Measurements from ENCODE around the gene TMEM200C. TPM values are rescaled to one million over a fixed set of nuclear protein-coding genes. Genes with fewer than 3 reads are reported as not detected.
A peak's percentile ranks its signal among the peaks of the same experiment; 100 is the strongest.

The TMEM200C gene
- total RNA-seq, 1 donor from 2014 or later = 0.92 TPM

DNA sequence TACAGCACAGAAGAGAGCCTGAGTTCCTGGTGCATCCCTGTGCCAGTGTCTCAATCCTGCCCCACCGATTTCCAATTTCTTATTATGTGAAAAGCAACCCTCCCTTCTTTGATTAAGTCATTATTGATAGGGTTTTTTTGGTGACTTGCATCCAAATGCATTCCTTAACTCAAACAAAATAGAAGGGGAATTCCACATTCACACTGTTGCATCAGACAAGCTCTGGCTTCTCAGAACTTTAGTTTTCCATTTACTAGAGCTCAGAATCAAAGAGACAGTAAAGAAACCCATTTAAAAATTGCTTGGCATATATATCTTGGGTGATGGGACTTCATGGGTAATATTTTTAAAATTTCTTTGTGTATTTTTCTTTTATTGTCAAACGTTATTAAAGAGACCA, 13.8 kb upstream of the TMEM200C start:
- H3K4me3 ChIP-seq (ENCODE audit: low read depth, low read length) = no peak overlapping the region
- TF ChIP-seq, protein P1, sequence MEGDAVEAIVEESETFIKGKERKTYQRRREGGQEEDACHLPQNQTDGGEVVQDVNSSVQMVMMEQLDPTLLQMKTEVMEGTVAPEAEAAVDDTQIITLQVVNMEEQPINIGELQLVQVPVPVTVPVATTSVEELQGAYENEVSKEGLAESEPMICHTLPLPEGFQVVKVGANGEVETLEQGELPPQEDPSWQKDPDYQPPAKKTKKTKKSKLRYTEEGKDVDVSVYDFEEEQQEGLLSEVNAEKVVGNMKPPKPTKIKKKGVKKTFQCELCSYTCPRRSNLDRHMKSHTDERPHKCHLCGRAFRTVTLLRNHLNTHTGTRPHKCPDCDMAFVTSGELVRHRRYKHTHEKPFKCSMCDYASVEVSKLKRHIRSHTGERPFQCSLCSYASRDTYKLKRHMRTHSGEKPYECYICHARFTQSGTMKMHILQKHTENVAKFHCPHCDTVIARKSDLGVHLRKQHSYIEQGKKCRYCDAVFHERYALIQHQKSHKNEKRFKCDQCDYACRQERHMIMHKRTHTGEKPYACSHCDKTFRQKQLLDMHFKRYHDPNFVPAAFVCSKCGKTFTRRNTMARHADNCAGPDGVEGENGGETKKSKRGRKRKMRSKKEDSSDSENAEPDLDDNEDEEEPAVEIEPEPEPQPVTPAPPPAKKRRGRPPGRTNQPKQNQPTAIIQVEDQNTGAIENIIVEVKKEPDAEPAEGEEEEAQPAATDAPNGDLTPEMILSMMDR (conservative IDR thresholded peaks at IDR 0.05; ENCODE audit: low read depth, low read length) = no peak
- DNase-seq (ENCODE audit: low read depth) = peak; percentile 37

DNA sequence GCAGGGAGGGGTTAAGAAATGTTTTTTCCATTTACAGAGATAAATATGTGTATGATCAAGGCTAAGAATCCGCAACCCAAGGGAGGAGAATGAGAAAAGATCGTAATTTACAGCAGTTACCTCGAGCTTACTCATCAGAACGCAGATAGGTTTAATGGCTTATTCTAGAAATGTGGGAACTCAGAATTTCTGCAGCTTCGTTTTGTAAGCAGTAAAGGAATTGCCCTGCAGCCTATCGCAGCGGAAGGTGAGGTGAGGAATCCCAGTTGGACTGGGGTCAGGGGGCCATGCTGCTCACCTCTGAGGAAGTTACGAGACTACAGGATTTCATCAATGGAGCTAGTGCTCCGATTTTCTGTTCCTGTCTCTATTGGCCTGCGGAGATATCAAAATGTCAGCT, 8.1 kb upstream of the TMEM200C start:
- DNase-seq (ENCODE audit: low read depth) = no peak
- TF ChIP-seq, protein P1 (conservative IDR thresholded peaks at IDR 0.05; ENCODE audit: low read depth, low read length) = no peak
- H3K4me3 ChIP-seq (ENCODE audit: low read depth, low read length) = no peak overlapping the region

DNA sequence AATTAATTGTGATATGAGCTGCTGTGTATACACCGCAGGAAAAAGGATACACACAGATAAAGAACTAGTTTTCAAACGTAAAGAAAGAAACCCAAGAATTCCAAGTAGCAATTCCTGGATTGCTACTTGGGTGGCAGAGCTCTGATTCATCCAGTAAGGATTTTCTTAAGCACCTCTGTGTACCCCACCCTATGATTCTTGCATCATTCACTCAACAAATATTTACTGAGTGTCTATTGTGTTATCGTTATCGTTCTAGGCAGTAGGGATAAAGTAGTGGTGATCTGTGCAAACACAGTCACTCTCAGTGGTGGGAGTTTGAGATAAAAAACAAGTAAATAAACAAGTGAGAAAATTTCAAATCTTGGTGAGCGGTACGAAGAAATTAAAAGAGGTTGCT, 4.9 kb upstream of the TMEM200C start:
- DNase-seq (ENCODE audit: low read depth) = peak; percentile 16
- H3K4me3 ChIP-seq (ENCODE audit: low read depth, low read length) = no peak overlapping the region
- TF ChIP-seq, protein P1 (conservative IDR thresholded peaks at IDR 0.05; ENCODE audit: low read depth, low read length) = no peak

DNA sequence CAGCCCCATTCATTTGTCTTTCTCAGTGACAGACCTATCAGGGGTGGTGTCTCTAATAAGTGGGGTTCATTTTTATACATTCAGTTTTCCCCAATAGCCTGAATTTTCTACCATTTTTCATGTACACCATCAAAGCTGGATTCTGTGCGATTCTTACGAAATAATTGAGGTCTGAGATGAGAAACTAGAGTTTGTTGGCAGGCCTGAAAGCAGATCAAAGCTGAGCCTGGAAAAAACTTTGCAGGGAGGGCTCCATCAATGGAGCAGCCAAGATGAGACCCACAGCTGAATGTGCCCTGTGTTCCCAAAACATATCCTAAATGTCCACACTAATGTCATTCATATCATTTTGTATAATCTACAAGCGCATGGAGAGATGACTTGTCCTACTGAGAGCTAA, 4.5 kb upstream of the TMEM200C start:
- H3K4me3 ChIP-seq (ENCODE audit: low read depth, low read length) = no peak overlapping the region
- no peak for DNase-seq (ENCODE audit: low read depth)
- TF ChIP-seq, protein P1 (conservative IDR thresholded peaks at IDR 0.05; ENCODE audit: low read depth, low read length) = no peak

DNA sequence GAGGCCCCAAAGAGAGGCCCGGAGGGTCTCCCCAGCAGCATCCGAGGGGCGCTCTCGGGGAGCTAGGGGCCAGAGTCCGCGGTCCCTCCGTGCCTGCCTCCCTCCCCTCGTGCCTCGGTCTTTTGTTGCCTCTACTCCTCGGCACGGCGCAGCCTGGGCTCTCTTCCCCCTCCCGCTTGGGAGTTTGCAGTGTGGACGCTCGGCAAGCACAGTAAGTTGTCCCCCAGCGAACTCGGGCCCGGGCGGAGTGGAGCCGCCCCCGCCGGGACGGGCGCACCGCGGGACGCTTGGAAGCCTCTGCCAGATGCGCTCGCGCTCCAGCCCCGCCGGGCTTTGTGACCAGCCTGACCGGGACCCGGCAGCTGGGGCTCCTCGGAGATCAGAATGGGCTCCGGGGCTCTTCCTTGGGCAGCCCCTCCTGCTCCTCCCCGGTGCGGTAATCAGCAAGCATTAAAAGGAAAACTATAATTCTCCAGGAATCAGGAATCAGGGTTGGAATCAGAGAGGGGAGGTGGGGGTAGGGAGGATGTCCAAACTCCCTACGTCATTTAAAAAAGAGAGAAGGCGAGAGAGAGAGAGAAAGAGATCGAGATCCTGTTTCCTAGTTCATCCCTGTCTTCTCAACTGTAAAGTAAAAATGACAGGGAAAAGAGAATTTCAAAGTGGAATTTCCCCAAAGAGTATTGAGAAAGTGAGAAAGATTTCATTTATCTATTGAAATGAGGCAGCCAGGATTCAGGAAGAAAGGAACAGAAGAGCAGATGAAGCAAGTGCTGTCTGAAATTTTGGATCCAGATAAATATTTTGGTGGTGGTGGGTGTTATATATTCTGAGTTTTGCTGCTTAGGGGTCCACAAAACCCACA, 786 bp upstream of the TMEM200C start:
- TF ChIP-seq, protein P1 (conservative IDR thresholded peaks at IDR 0.05; ENCODE audit: low read depth, low read length) = no peak
- peak overlapping the region; percentile 40 for H3K4me3 ChIP-seq (ENCODE audit: low read depth, low read length)
- no peak for DNase-seq (ENCODE audit: low read depth)

DNA sequence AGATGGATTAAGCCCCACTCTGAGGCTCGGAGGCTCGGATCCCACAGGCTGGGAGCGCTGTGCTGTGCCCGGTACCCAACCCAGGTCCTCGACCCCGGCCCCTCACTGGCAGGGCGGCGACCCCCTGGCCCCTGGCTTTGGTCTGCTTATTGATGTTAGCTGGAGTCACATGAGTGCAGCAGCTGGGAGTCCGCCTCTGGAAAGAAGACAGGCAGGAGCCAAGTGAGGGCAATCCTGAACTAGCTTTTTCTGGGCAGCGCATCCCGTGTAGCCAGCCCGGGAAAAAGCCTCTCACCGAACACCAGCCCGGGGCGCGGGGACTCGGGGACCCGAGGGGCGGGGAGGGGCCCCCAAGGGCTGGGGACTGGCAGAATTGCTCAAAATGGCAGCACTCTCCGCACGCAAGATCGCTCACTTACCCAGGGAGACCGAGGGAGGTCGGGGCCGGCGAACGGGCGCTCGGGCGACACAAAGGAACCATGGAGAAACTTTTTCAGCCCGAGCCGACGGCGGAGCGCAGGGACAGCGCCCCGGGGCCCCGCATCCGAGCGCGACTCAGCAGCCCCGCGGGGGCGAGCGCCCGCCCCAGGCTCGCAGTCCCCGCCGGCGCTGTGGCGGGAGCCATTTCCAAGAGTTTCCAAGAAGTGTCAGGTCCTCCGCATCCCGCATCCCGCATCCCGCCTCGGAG, 567 bp downstream of the TMEM200C start:
- peak overlapping the region; percentile 24 for H3K4me3 ChIP-seq (ENCODE audit: low read depth, low read length)
- TF ChIP-seq, protein P1 (conservative IDR thresholded peaks at IDR 0.05; ENCODE audit: low read depth, low read length) = no peak
- no peak for DNase-seq (ENCODE audit: low read depth)

Measured in epithelial cell of proximal tubule (primary cell).